ENCODE data around the gene MYO9A. TPM values are rescaled to one million over a fixed set of nuclear protein-coding genes. Genes with fewer than 3 reads are reported as not detected.

The MYO9A gene
- total RNA-seq, 1 experiment from 2014 or later = 21.4 TPM

- Histone ChIP-seq H3K27me3 (ENCODE audit: insufficient read depth, low read length) (no peaks in the 10 kb centered on the region), H3K27ac (ENCODE audit: insufficient read length, low read depth, low read length) (no peak overlapping the region), H3K18ac (ENCODE audit: insufficient read length, low read depth, low read length) (no peak overlapping the region), H2BK120ac (ENCODE audit: low read depth, low read length, poor library complexity, severe bottlenecking) (no peak overlapping the region), H2AK5ac (ENCODE audit: insufficient read length, low read length) (no peak overlapping the region), H3K4me2 (ENCODE audit: insufficient read depth, insufficient read length, low read length) (no peak overlapping the region), H4K91ac (ENCODE audit: insufficient read length, low read depth, low read length) (no peak overlapping the region), H4K8ac (replicated peaks; ENCODE audit: insufficient read length, low read depth, low read length) (no peak overlapping the region), H3T11ph (ENCODE audit: low read length) (no peak overlapping the region), H4K20me1 (ENCODE audit: control insufficient read depth, insufficient read depth, insufficient read length) (no peaks in the 10 kb centered on the region), H3K4ac (ENCODE audit: low read depth, low read length) (no peak overlapping the region), H3K79me2 (ENCODE audit: insufficient read depth, low read length) (no peaks in the 10 kb centered on the region), H3K9me3 (ENCODE audit: control insufficient read depth, low read depth, low read length) (no peaks in the 10 kb centered on the region), H3K79me1 (ENCODE audit: insufficient read depth, low read depth, low read length, poor library complexity, severe bottlenecking) (no peaks in the 10 kb centered on the region), H2AFZ (ENCODE audit: low read length) (no peak overlapping the region), H4K5ac (ENCODE audit: insufficient read length, low read depth, low read length) (no peak overlapping the region), H3K56ac (ENCODE audit: insufficient read length, low read depth, low read length) (no peak overlapping the region), H3K23me2 (ENCODE audit: insufficient read length, low read depth, low read length, poor library complexity, severe bottlenecking) (no peaks in the 10 kb centered on the region), H2BK15ac (ENCODE audit: low read depth, low read length) (no peak overlapping the region), H3K14ac (ENCODE audit: insufficient read depth, low read length) (no peak overlapping the region), H3K23ac (ENCODE audit: insufficient read length, low read depth, low read length) (no peak overlapping the region), H3K9ac (ENCODE audit: extremely low read depth, insufficient read length, low read length) (no peak overlapping the region), H2BK12ac (ENCODE audit: insufficient read length, low read depth, low read length) (no peak overlapping the region), H2BK20ac (ENCODE audit: low read depth, low read length, poor library complexity, severe bottlenecking) (no peak overlapping the region), H2BK5ac (ENCODE audit: insufficient read length, low read length) (no peak overlapping the region), H3K4me1 (ENCODE audit: insufficient read depth, low read length) (no peaks in the 10 kb centered on the region)
- no CpG with 5 or more reads among the region's 2 CpGs for WGBS (ENCODE audit: extremely low coverage, insufficient read length, low lambda C conversion rate)
- no peak for DNase-seq
- peaks cover 15 to 24% (median 17%) of the 10 kb centered on the region in 3 experiments for H3K36me3 Mint-ChIP-seq (ENCODE audit: insufficient read depth in 1 of 3, low read depth in 3 of 3)
- no peaks in the 10 kb centered on the region for H3K27me3 Mint-ChIP-seq (ENCODE audit: low read depth)
- no peak overlapping the region for H3K4me3 Mint-ChIP-seq
- TF ChIP-seq CTCF (conservative IDR thresholded peaks at IDR 0.05) = no peak
- no peaks in the 10 kb centered on the region for H3K4me1 Mint-ChIP-seq
- H3K27ac Mint-ChIP-seq = no peak overlapping the region
- H3K9me3 Mint-ChIP-seq = peaks cover 4 to 6% of the 10 kb centered on the region in 2 experiments; a peak in 3 of 5 replicates
Observed at GRCh38 chr15:71932689-71933088, 185.3 kb downstream of the MYO9A start.
